ENCODE measurements around the gene OMD. TPM values are rescaled to one million over a fixed set of nuclear protein-coding genes. Genes with fewer than 3 reads are reported as not detected.
A peak's percentile ranks its signal among the peaks of the same experiment; 100 is the strongest.

The OMD gene
- total and polyA plus RNA-seq, 9 of the 15 experiments (the other 6 are each of a cell fraction or from before 2014, with no cell fraction given), result 0.21 TPM; not detected in 8

DNA sequence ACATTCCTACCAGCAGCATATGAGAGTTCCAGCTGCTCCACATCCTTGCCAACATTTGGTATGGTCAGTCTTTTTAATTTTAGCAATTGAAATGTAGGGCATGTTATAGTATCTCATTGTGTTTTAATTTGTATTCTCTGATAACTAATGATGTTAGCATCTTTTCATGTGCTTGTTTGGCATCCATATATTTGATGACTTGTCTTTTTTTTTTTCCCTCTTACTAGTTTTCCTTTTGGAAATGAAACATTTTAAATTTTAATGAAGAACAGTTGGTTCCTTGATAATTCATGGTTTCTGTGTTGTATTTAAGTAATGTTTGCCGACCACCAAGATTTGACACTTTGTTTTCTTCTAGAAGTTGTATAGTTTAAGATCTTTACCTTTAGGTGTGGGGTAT lies 28.7 kb downstream of the OMD start:
- FAIRE-seq (no peak), ATAC-seq (no peak), DNase-seq (ENCODE audit: extremely low read depth in 1 of 4, low spot score in 3 of 4) (no peak)
- Histone ChIP-seq H3K36me3 (ENCODE audit: control insufficient read depth, insufficient read depth, low read length) (no peaks in the 10 kb centered on the region), H3K27me3 (ENCODE audit: control insufficient read depth in 2 of 2, insufficient read depth in 2 of 2, low read length in 2 of 2) (no peaks in the 10 kb centered on the region), H3K9ac (ENCODE audit: insufficient read depth in 1 of 2, low read depth in 2 of 2, low read length in 2 of 2) (no peak overlapping the region), H3K9me1 (ENCODE audit: control insufficient read depth, insufficient read depth, low read length) (no peaks in the 10 kb centered on the region), H3K79me2 (ENCODE audit: control insufficient read depth, insufficient read depth, low read length) (no peaks in the 10 kb centered on the region), H3K27ac (ENCODE audit: extremely low read depth, low read depth, low read length) (no peak overlapping the region), H3K9me3 (replicated peaks; ENCODE audit: control insufficient read depth, insufficient read depth, low read depth, low read length) (no peaks in the 10 kb centered on the region), H4K20me1 (replicated peaks; ENCODE audit: control insufficient read depth, insufficient read depth, low read length) (no peaks in the 10 kb centered on the region), H3K4me1 (replicated peaks in 1 of 2; ENCODE audit: control insufficient read depth in 2 of 2, insufficient read depth in 2 of 2, low read length in 2 of 2) (no peaks in the 10 kb centered on the region), H2AFZ (ENCODE audit: low read depth, low read length) (no peak overlapping the region), H3K4me3 (no peak overlapping the region), H3K4me2 (ENCODE audit: insufficient read depth, low read length) (no peak overlapping the region)
- in situ Hi-C loops (cut with MboI), result no loop called here
- intact Hi-C loops (cut with micrococcal nuclease), result no loop called here
- no TSS peak for BruUV-seq (replicated peaks)
- CTCF ChIA-PET (ENCODE audit: low intra/inter-chr PET ratio), result no interaction called here
- TF ChIP-seq MTA3 (IDR thresholded peaks at IDR 0.05; ENCODE audit: borderline replicate concordance) (no peak), DDX20 (tag; IDR thresholded peaks at IDR 0.05; ENCODE audit: low read depth) (no peak), ZNF316 (IDR thresholded peaks at IDR 0.05) (peak; percentile 87), MAFG (tag; conservative IDR thresholded peaks at IDR 0.05) (0 out of 2 replicates have a peak, but pooled peaks have one; percentile 36), C11orf30 (IDR thresholded peaks at IDR 0.05; ENCODE audit: low read depth) (peak; percentile 64)
- TF ChIP-seq, protein P1, sequence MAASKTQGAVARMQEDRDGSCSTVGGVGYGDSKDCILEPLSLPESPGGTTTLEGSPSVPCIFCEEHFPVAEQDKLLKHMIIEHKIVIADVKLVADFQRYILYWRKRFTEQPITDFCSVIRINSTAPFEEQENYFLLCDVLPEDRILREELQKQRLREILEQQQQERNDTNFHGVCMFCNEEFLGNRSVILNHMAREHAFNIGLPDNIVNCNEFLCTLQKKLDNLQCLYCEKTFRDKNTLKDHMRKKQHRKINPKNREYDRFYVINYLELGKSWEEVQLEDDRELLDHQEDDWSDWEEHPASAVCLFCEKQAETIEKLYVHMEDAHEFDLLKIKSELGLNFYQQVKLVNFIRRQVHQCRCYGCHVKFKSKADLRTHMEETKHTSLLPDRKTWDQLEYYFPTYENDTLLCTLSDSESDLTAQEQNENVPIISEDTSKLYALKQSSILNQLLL (CRISPR knock-in tag; IDR thresholded peaks at IDR 0.05; ENCODE audit: borderline replicate concordance), result no peak
- POLR2A ChIA-PET, result no interaction called here
- WGBS (ENCODE audit: insufficient coverage, low coverage, missing lambda C conversion rate), result 50% methylated on average over 1 of the region's 1 CpG
